H1 (cell line): ENCODE data around the gene CNIH4. TPM values are rescaled to one million over a fixed set of nuclear protein-coding genes. Genes with fewer than 3 reads are reported as not detected.

ENCODE experiments used
- CTCF ChIA-PET: fragments of 300-600 bp; sonication (Branson Sonifier 250); formaldehyde crosslinking; loops from one replicate; lab custom pipeline; 2021; ENCODE audit not compliant: partially characterized antibody; lab: Charles Lee
- POLR2A ChIA-PET: fragments of 300-600 bp; sonication (Branson Sonifier 250); formaldehyde crosslinking; loops from one replicate; lab custom pipeline; 2021; ENCODE audit warnings: inconsistent platforms; ENCODE audit not compliant: partially characterized antibody; lab: Charles Lee
- DNase-seq, 2 experiments: peaks; one replicate each; pipeline versions ENCODE4 v3.0.0 to v3.0.0-alpha.2; 2010 to 2022; ENCODE audit warnings: low spot score in 2 of 2, low read depth in 1 of 2, mixed read lengths in 1 of 2
- FAIRE-seq: peaks from 2 replicates; lab custom pipeline; 2011; peaks lifted over from hg19 to GRCh38; lab: Jason Lieb, UNC
- H2AFZ ChIP-seq: 2 replicates; pipeline ENCODE4 v1.8.1; 2012; ENCODE audit warnings: low read length, inconsistent platforms
- H2AK5ac ChIP-seq: 2 replicates; pipeline ENCODE4 v1.6.1; 2013; ENCODE audit warnings: low read depth, low read length
- H2BK120ac ChIP-seq: replicated peaks from 2 replicates; pipeline ENCODE3; 2013; ENCODE audit warnings: low read depth, low read length, inconsistent platforms
- H2BK12ac ChIP-seq: 2 replicates; pipeline ENCODE4 v1.6.1; 2013; ENCODE audit warnings: low read depth, low read length
- H2BK15ac ChIP-seq: 2 replicates; pipeline ENCODE4 v1.6.1; 2013; ENCODE audit warnings: low read length
- H2BK20ac ChIP-seq: 2 replicates; pipeline ENCODE4 v1.6.1; 2013; ENCODE audit warnings: low read length
- H2BK5ac ChIP-seq: 2 replicates; pipeline ENCODE4 v1.6.1; 2013; ENCODE audit warnings: low read depth, low read length
- H3K14ac ChIP-seq: 2 replicates; pipeline ENCODE4 v1.6.1; 2013; ENCODE audit warnings: inconsistent platforms; ENCODE audit not compliant: insufficient read length
- H3K18ac ChIP-seq: 2 replicates; pipeline ENCODE4 v1.6.1; 2013; ENCODE audit warnings: low read length; ENCODE audit errors: extremely low read depth
- H3K23ac ChIP-seq: 2 replicates; pipeline ENCODE4 v1.6.1; 2013; ENCODE audit warnings: inconsistent platforms; ENCODE audit not compliant: insufficient read length
- H3K23me2 ChIP-seq: 2 replicates; pipeline ENCODE4 v1.6.1; 2013; ENCODE audit warnings: low read depth, low read length
- H3K27ac ChIP-seq: 2 replicates; pipeline ENCODE4 v1.6.1; 2011; ENCODE audit warnings: low read depth, low read length, inconsistent platforms
- H3K27me3 ChIP-seq, 4 experiments: replicated peaks in 1 of 4; 1 replicate in 1 of 4; 2 replicates in 3 of 4; pipeline versions ENCODE4 v1.6.1 to v1.8.1; 2011 to 2013; ENCODE audit warnings: low read length in 3 of 4, mild to moderate bottlenecking in 3 of 4, inconsistent platforms in 2 of 4, mixed read lengths in 2 of 4, moderate library complexity in 1 of 4; ENCODE audit not compliant: control insufficient read depth in 3 of 4, insufficient read depth in 3 of 4; ENCODE audit errors: extremely low read depth in 1 of 4
- H3K36me3 ChIP-seq, 4 experiments: 2 replicates each; pipeline versions ENCODE4 v1.6.1 to v1.8.1; 2011 to 2013; ENCODE audit warnings: mild to moderate bottlenecking in 4 of 4, low read length in 3 of 4, moderate library complexity in 2 of 4, control low read depth in 1 of 4, inconsistent platforms in 1 of 4; ENCODE audit not compliant: insufficient read depth in 4 of 4, control insufficient read depth in 2 of 4
- H3K4ac ChIP-seq: replicated peaks from 2 replicates; pipeline ENCODE3; 2013; ENCODE audit warnings: low read length, low read depth, mixed read lengths, inconsistent platforms; ENCODE audit not compliant: insufficient read length
- H3K4me1 ChIP-seq, 4 experiments: replicated peaks in 1 of 4; 1 replicate in 1 of 4; 2 replicates in 3 of 4; pipeline versions ENCODE4 v1.6.1 to v1.8.1; 2011 to 2013; ENCODE audit warnings: low read length in 3 of 4, inconsistent platforms in 2 of 4, mixed read lengths in 1 of 4; ENCODE audit not compliant: insufficient read depth in 4 of 4, control insufficient read depth in 3 of 4
- H3K4me2 ChIP-seq, 2 experiments: 2 replicates each; pipeline versions ENCODE4 v1.6.1 to v1.8.1; 2011 to 2013; ENCODE audit warnings: low read depth in 2 of 2, low read length in 2 of 2, control low read depth in 1 of 2, inconsistent platforms in 1 of 2, mild to moderate bottlenecking in 1 of 2; ENCODE audit not compliant: insufficient read depth in 1 of 2
- H3K4me3 ChIP-seq, 4 experiments: fragments of 200-600, 300-600 bp in 1 of 4; sonication (generic), shearing (Covaris generic), sonication (Bioruptor Twin) in 1 of 4; 2 replicates each; pipeline versions ENCODE4 v1.5.1 to v1.8.1; 2011 to 2016; ENCODE audit warnings: low read length in 4 of 4, low read depth in 3 of 4, control low read depth in 2 of 4, inconsistent platforms in 2 of 4, mild to moderate bottlenecking in 2 of 4, mixed read lengths in 1 of 4, moderate library complexity in 1 of 4; ENCODE audit not compliant: insufficient read depth in 2 of 4; ENCODE audit errors: extremely low read depth in 1 of 4
- H3K56ac ChIP-seq: replicated peaks from 2 replicates; pipeline ENCODE3; 2013; ENCODE audit warnings: low read depth, mild to moderate bottlenecking, mixed read lengths, low read length, inconsistent platforms; ENCODE audit not compliant: insufficient read length
- H3K79me1 ChIP-seq: 2 replicates; pipeline ENCODE4 v1.6.1; 2013; ENCODE audit warnings: low read depth, low read length, control low read depth
- H3K79me2 ChIP-seq, 2 experiments: 2 replicates each; pipeline versions ENCODE4 v1.6.1 to v1.8.1; 2012 to 2013; ENCODE audit warnings: low read length in 2 of 2, mild to moderate bottlenecking in 2 of 2, inconsistent platforms in 1 of 2; ENCODE audit not compliant: insufficient read depth in 2 of 2, control insufficient read depth in 1 of 2
- H3K9ac ChIP-seq, 4 experiments: replicated peaks in 1 of 4; 1 replicate in 1 of 4; 2 replicates in 3 of 4; pipeline versions ENCODE4 v1.6.1 to v1.8.1; 2011 to 2013; ENCODE audit warnings: low read depth in 3 of 4, low read length in 3 of 4, control low read depth in 2 of 4, mild to moderate bottlenecking in 2 of 4, moderate library complexity in 2 of 4, inconsistent platforms in 1 of 4; ENCODE audit errors: extremely low read depth in 1 of 4
- H3K9me3 ChIP-seq, 2 experiments: 2 replicates each; pipeline versions ENCODE4 v1.6.1 to v1.8.1; 2012 to 2013; ENCODE audit warnings: mild to moderate bottlenecking in 2 of 2, moderate library complexity in 2 of 2, control low read depth in 1 of 2, inconsistent platforms in 1 of 2, low read depth in 1 of 2, low read length in 1 of 2, mixed read lengths in 1 of 2; ENCODE audit not compliant: insufficient read depth in 2 of 2
- H4K20me1 ChIP-seq, 2 experiments: replicated peaks in 1 of 2; 2 replicates each; pipeline versions ENCODE3 to v1.8.1; 2011 to 2013; ENCODE audit warnings: inconsistent platforms in 2 of 2, low read length in 2 of 2, mild to moderate bottlenecking in 1 of 2; ENCODE audit not compliant: insufficient read depth in 2 of 2, control insufficient read depth in 1 of 2
- H4K5ac ChIP-seq: 2 replicates; pipeline ENCODE4 v1.6.1; 2013; ENCODE audit warnings: low read length, low read depth, mixed read lengths, inconsistent platforms; ENCODE audit not compliant: insufficient read length
- H4K8ac ChIP-seq: 2 replicates; pipeline ENCODE4 v1.8.0; 2013; ENCODE audit warnings: mild to moderate bottlenecking, moderate library complexity, low read length, inconsistent platforms; ENCODE audit not compliant: insufficient read depth; ENCODE audit errors: extremely low read depth
- H4K91ac ChIP-seq: replicated peaks from 2 replicates; pipeline ENCODE3; 2013; ENCODE audit warnings: low read length, mixed read lengths, inconsistent platforms; ENCODE audit not compliant: insufficient read length
- CHD1 ChIP-seq: IDR thresholded peaks from 2 replicates; pipeline ENCODE4 v1.6.1; 2012; ENCODE audit warnings: low read depth, low read length, improper control_type of control experiment
- POU5F1 ChIP-seq: IDR thresholded peaks from 2 replicates; pipeline ENCODE4 v1.6.1; 2011; ENCODE audit warnings: low read depth, mild to moderate bottlenecking, low read length, moderate library complexity
- WGBS, 2 experiments: shearing (Covaris generic) in 1 of 2; methylation state at CpG; one replicate each; pipeline versions ENCODE4 v1.1.6 to v1.1.7; 2013 to 2015; ENCODE audit warnings: low lambda C conversion rate in 2 of 2, mixed read lengths in 2 of 2, inconsistent platforms in 1 of 2, low coverage in 1 of 2, missing lambda C conversion rate in 1 of 2; ENCODE audit not compliant: insufficient replicate concordance in 2 of 2, insufficient coverage in 1 of 2, insufficient read length in 1 of 2; ENCODE audit errors: extremely low coverage in 1 of 2, missing lambda C conversion rate in 1 of 2; 5-methylcytosine and 5-hydroxymethylcytosine counted together
- polyA plus RNA-seq, 7 experiments: library from polyadenylated mRNA; depleted of rRNA in 3 of 7; stranded (reverse) in 5 of 7; unstranded in 2 of 7; fragments of >200 nt in 5 of 7; fragments of 200-250 nt in 2 of 7; gene quantifications; 1 replicate in 5 of 7; 2 replicates in 1 of 7; 4 replicates in 1 of 7; pipeline versions ENCODE4 v1.2.1 to v1.2.3, GENCODE V29; 2011 to 2013; ENCODE audit warnings: missing spikeins in 2 of 7, mixed read lengths in 2 of 7
- total RNA-seq: library from RNA; stranded (reverse); fragmentation: NEBNext Ultra II Directional; extraction: Animal tissue kit (Norgen Biotek cat#: 25700); gene quantifications from 2 replicates; pipeline ENCODE4 v1.2.1, GENCODE V29; 2021

The CNIH4 gene
- total and polyA plus RNA-seq, 2 of the 8 experiments (the other 6 are each of a cell fraction or from before 2014, with no cell fraction given), result 76.2 to 151 TPM

DNA sequence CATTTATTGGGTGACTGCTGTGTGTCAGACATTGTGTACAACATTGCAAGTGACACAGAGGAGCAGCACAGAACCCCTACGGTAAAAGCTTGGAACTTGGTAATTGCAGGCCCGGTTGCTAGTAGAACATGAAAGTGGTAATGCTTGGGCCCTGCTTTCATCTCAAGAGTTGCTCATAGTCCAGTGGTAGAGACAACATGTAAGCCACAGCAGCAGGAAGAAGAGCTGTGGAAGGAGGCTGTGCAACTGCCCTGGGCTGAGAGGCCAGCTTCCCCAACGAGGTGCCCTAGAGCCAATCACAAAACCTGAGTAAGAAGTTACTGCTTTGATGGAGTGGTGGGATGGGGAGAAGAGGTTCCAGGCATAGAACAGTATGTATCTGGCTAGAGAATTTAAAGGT, 18.4 kb downstream of the CNIH4 start:
- Histone ChIP-seq H3K9ac (no peak overlapping the region), H2BK20ac (no peak overlapping the region), H2AK5ac (no peak overlapping the region), H4K91ac (no peak overlapping the region), H3K36me3 (peaks cover 16 to 89% (median 50%) of the 10 kb centered on the region in 4 experiments), H2AFZ (no peak overlapping the region), H2BK120ac (no peak overlapping the region), H3K4ac (no peak overlapping the region), H3K14ac (no peak overlapping the region), H3K18ac (no peak overlapping the region), H4K20me1 (peaks cover 0 to 2% of the 10 kb centered on the region in 2 experiments), H3K23ac (no peak overlapping the region), H3K9me3 (no peaks in the 10 kb centered on the region), H2BK15ac (no peak overlapping the region), H4K5ac (no peak overlapping the region), H3K4me2 (no peak overlapping the region), H2BK5ac (no peak overlapping the region), H3K56ac (no peak overlapping the region), H3K4me3 (no peak overlapping the region), H3K23me2 (no peaks in the 10 kb centered on the region), H3K27me3 (no peaks in the 10 kb centered on the region), H4K8ac (no peak overlapping the region), H3K27ac (no peak overlapping the region), H2BK12ac (no peak overlapping the region), H3K79me2 (0 out of 4 replicates have a peak, but pooled peaks cover 0 to 4% of the 10 kb centered on the region in 2 experiments), H3K4me1 (no peaks in the 10 kb centered on the region), H3K79me1 (no peaks in the 10 kb centered on the region)
- WGBS, 2 experiments, result 88% methylated on average over 3 of the region's 3 CpGs; no CpG with 5 or more reads in 1 of the 2 experiments
- POLR2A ChIA-PET, result interaction anchor here (0.6 to 1.3 kb wide), 3 partner anchors 17 to 59 kb away, joined by 3 to 4 read pairs (median 3); no protein-coding TSS in a partner anchor
- no peak for TF ChIP-seq POU5F1
- TF ChIP-seq CHD1, result no peak
- CTCF ChIA-PET, result interaction anchor here (1.2 to 1.4 kb wide), 2 partner anchors 8 to 11 kb away, joined by 3 to 5 read pairs; no protein-coding TSS in a partner anchor
- DNase-seq (no peak), FAIRE-seq (no peak)
